ENCODE data around the gene CDHR4.

- peak; percentile 68 for TF ChIP-seq POLR2AphosphoS5 (IDR thresholded peaks at IDR 0.05; ENCODE audit: low read depth, low read length)
- no peak for TF ChIP-seq TAF1 (IDR thresholded peaks at IDR 0.05; ENCODE audit: borderline replicate concordance, insufficient read depth, low read length)
Observed at GRCh38 chr3:49802719-49803464, 3.2 kb upstream of the CDHR4 start, which contains the start of gene INKA1.
